NCI-H82 treated with DMSO at 0.1 percent for 48 hours (cell line): Measurements from ENCODE around the gene TAS2R31.
"Not testable (repeated sequence)": the region's sequence is repeated elsewhere in the genome, so short reads cannot be mapped to it uniquely, and the experiment has no call there.

ENCODE experiments used
- DNase-seq: peaks from one replicate; lab custom pipeline; 2025; ENCODE audit not compliant: unreplicated experiment; lab: John Stamatoyannopoulos, UW

TAS2R31 gene

GRCh38 chr12:11031307-11031706 is at the start of gene TAS2R31:
TAS2R31 (minus strand) TSS chr12:11031407; CDS start chr12:11031335, 72 bp downstream.
- DNase-seq, result no peak

- no peak for DNase-seq
Observed at GRCh38 chr12:11078246-11078645, 47.0 kb upstream of the TAS2R31 start.

- no peak for DNase-seq
Observed at GRCh38 chr12:11075642-11076041, 44.4 kb upstream of the TAS2R31 start.

GRCh38 chr12:11071414-11071813 is 40.2 kb upstream of the TAS2R31 start:
- DNase-seq, result no peak

- no peak for DNase-seq
Observed at GRCh38 chr12:11070999-11071398, 39.8 kb upstream of the TAS2R31 start.

- no peak for DNase-seq
Observed at GRCh38 chr12:11069854-11070365, 38.7 kb upstream of the TAS2R31 start.

GRCh38 chr12:11067514-11067913 is 36.3 kb upstream of the TAS2R31 start:
- no peak for DNase-seq

GRCh38 chr12:11062194-11062593 is 31.0 kb upstream of the TAS2R31 start, which contains the start of gene TAS2R46:
TAS2R46 (minus strand) TSS chr12:11062294; CDS start chr12:11062294, 0 bp downstream.
- not testable (repeated sequence) for DNase-seq

- no peak for DNase-seq
Observed at GRCh38 chr12:11059784-11060183, 28.6 kb upstream of the TAS2R31 start.

- DNase-seq, result no peak
Observed at GRCh38 chr12:11059041-11059440, 27.8 kb upstream of the TAS2R31 start.

GRCh38 chr12:11055306-11055705 is 24.1 kb upstream of the TAS2R31 start:
- DNase-seq, result no peak

GRCh38 chr12:11049806-11050531 is 18.8 kb upstream of the TAS2R31 start:
- DNase-seq, result not testable (repeated sequence)

GRCh38 chr12:11041366-11041765 is 10.2 kb upstream of the TAS2R31 start:
- DNase-seq, result not testable (repeated sequence)

- no peak for DNase-seq
Observed at GRCh38 chr12:11040162-11040561, 9.0 kb upstream of the TAS2R31 start.

- DNase-seq, result no peak
Observed at GRCh38 chr12:11039171-11039570, 8.0 kb upstream of the TAS2R31 start.

- not testable (repeated sequence) for DNase-seq
Observed at GRCh38 chr12:11033959-11034358, 2.8 kb upstream of the TAS2R31 start.

- DNase-seq, result no peak
Observed at GRCh38 chr12:11026118-11026517, 5.1 kb downstream of the TAS2R31 start.

GRCh38 chr12:11023387-11023786 is 7.8 kb downstream of the TAS2R31 start:
- no peak for DNase-seq

- no peak for DNase-seq
Observed at GRCh38 chr12:11022520-11022919, 8.7 kb downstream of the TAS2R31 start, which contains the start of gene TAS2R19. TAS2R19 (minus strand) TSS chr12:11022620; CDS start chr12:11022571, 49 bp downstream.

- DNase-seq, result no peak
Observed at GRCh38 chr12:11016937-11017336, 14.3 kb downstream of the TAS2R31 start.

- DNase-seq, result no peak
Observed at GRCh38 chr12:11015775-11016430, 15.3 kb downstream of the TAS2R31 start.

- DNase-seq, result no peak
Observed at GRCh38 chr12:11014234-11014633, 17.0 kb downstream of the TAS2R31 start.
